Gastroesophageal sphincter (tissue), 4 donors: ENCODE data around the gene ACTR8. TPM values are rescaled to one million over a fixed set of nuclear protein-coding genes. Genes with fewer than 3 reads are reported as not detected.

Experiments
- ATAC-seq: fragments of 150-250 bp; one replicate; pipeline ENCODE4 v1.9.1; 2016; ENCODE audit warnings: mild to moderate bottlenecking, moderate library complexity
- H3K27ac ChIP-seq, 4 donors: fragments of 200-600 bp; sonication (generic) in 3 of 4; 1 replicate in 3 of 4; 2 replicates in 1 of 4; pipeline ENCODE4 v1.5.1; 2016 to 2019
- H3K27me3 ChIP-seq: fragments of 200-600 bp; sonication (generic); one replicate; pipeline ENCODE4 v1.5.1; 2019
- H3K36me3 ChIP-seq, 2 donors: fragments of 200-600 bp; sonication (generic); one replicate each; pipeline ENCODE4 v1.5.1; 2019; ENCODE audit warnings: control low read depth in 1 of 2
- H3K4me1 ChIP-seq, 3 donors: fragments of 200-600 bp; sonication (generic); 1 replicate in 2 of 3; 2 replicates in 1 of 3; pipeline ENCODE4 v1.5.1; 2016 to 2019; ENCODE audit warnings: control low read depth in 2 of 3
- H3K4me3 ChIP-seq, 2 donors: fragments of 200-600 bp; sonication (generic); one replicate each; pipeline ENCODE4 v1.5.1; 2019; ENCODE audit warnings: mild to moderate bottlenecking in 1 of 2, moderate library complexity in 1 of 2
- H3K9me3 ChIP-seq, 3 donors: fragments of 200-600 bp; sonication (generic); one replicate each; pipeline ENCODE4 v1.5.1; 2017 to 2019; ENCODE audit warnings: control low read depth in 2 of 3
- EP300 ChIP-seq: sonication (generic); formaldehyde crosslinking; IDR thresholded peaks from one replicate; pipeline ENCODE4 v1.6.1; 2017; ENCODE audit warnings: antibody characterized with exemption, mild to moderate bottlenecking
- POLR2A ChIP-seq, 2 donors: fragments of 450-650 bp; IDR thresholded peaks; one replicate each; pipeline ENCODE4 v1.6.1; 2017; ENCODE audit warnings: antibody characterized with exemption in 2 of 2, mild to moderate bottlenecking in 2 of 2, moderate library complexity in 1 of 2
- POLR2AphosphoS5 ChIP-seq: sonication (generic); formaldehyde crosslinking; IDR thresholded peaks from one replicate; pipeline ENCODE4 v1.6.1; 2017; ENCODE audit warnings: antibody characterized with exemption
- WGBS, 2 donors: methylation state at CpG; one replicate each; pipeline ENCODE4 v1.1.5; 2018; ENCODE audit warnings: low coverage in 1 of 2; 5-methylcytosine and 5-hydroxymethylcytosine counted together
- total RNA-seq, 4 donors: library from RNA; depleted of rRNA; stranded (reverse); fragments of >200 nt; gene quantifications; one replicate each; pipeline ENCODE4 v1.1.0, GENCODE V29; 2016
- TF ChIP-seq, protein P1 (sequence below), 4 experiments: fragments of 200-600 bp in 2 of 4; fragments of 450-650 bp in 2 of 4; sonication (generic) in 1 of 4; IDR thresholded peaks; one replicate each; pipeline ENCODE4 v1.5.1; 2017 to 2019; ENCODE audit warnings: antibody characterized with exemption in 4 of 4, mild to moderate bottlenecking in 2 of 4, moderate library complexity in 2 of 4

Gene ACTR8
- total RNA-seq, 4 donors from 2014 or later, result 22.4 to 26.8 (median 25.7) TPM

GRCh38 chr3:53885239-53885638 lies 3.3 kb upstream of the ACTR8 start:
- Histone ChIP-seq H3K27ac (no peak overlapping the region), H3K27me3 (no peaks in the 10 kb centered on the region), H3K9me3 (no peaks in the 10 kb centered on the region), H3K4me3 (no peak overlapping the region), H3K36me3 (peaks cover 0 to 52% of the 10 kb centered on the region in 2 donors), H3K4me1 (peaks cover 11 to 37% (median 14%) of the 10 kb centered on the region in 3 donors)
- 54 to 82% methylated on average over 2 to 3 of the region's 3 CpGs for WGBS, 2 donors
- TF ChIP-seq, protein P1, sequence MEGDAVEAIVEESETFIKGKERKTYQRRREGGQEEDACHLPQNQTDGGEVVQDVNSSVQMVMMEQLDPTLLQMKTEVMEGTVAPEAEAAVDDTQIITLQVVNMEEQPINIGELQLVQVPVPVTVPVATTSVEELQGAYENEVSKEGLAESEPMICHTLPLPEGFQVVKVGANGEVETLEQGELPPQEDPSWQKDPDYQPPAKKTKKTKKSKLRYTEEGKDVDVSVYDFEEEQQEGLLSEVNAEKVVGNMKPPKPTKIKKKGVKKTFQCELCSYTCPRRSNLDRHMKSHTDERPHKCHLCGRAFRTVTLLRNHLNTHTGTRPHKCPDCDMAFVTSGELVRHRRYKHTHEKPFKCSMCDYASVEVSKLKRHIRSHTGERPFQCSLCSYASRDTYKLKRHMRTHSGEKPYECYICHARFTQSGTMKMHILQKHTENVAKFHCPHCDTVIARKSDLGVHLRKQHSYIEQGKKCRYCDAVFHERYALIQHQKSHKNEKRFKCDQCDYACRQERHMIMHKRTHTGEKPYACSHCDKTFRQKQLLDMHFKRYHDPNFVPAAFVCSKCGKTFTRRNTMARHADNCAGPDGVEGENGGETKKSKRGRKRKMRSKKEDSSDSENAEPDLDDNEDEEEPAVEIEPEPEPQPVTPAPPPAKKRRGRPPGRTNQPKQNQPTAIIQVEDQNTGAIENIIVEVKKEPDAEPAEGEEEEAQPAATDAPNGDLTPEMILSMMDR (IDR thresholded peaks at IDR 0.05), result no peak
- TF ChIP-seq POLR2A (IDR thresholded peaks at IDR 0.05) (no peak), POLR2AphosphoS5 (no peak), EP300 (no peak)
- no peak for ATAC-seq

- Histone ChIP-seq H3K36me3 (peaks cover 0 to 56% of the 10 kb centered on the region in 2 donors), H3K4me3 (no peak overlapping the region), H3K4me1 (peaks cover 9 to 36% (median 9%) of the 10 kb centered on the region in 3 donors), H3K27me3 (no peaks in the 10 kb centered on the region), H3K27ac (no peak overlapping the region), H3K9me3 (no peaks in the 10 kb centered on the region)
- TF ChIP-seq, protein P1 (IDR thresholded peaks at IDR 0.05), result no peak
- TF ChIP-seq EP300 (no peak), POLR2A (IDR thresholded peaks at IDR 0.05) (no peak), POLR2AphosphoS5 (no peak)
- no peak for ATAC-seq
- WGBS, 2 donors, result 86 to 98% methylated on average over 8 to 10 of the region's 11 CpGs
Measured at GRCh38 chr3:53884623-53885022, 2.7 kb upstream of the ACTR8 start.

DNA sequence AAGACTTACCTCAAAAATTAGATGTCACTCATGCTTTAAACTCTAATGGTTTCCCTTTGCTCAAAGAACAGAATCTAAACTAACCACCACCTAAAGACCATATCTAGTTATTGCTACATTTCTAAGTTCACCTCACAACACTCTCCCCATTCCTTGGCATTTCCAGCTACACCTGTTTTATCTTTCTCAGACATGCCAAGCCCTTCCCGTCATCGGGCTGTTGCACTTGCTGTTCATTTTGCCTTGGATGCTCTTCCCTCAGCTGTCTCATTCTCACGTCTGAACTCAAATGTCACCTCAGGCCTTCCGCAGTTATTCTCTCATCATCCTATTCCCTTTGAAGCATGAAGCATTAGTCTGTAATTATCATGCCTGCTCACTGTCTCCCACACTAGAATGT lies 1.1 kb upstream of the ACTR8 start:
- H3K27ac ChIP-seq, result no peak overlapping the region
- 85 to 89% methylated on average over 4 of the region's 4 CpGs for WGBS, 2 donors
- no peak overlapping the region for H3K4me3 ChIP-seq
- H3K27me3 ChIP-seq, result no peaks in the 10 kb centered on the region
- peaks cover 0 to 69% of the 10 kb centered on the region in 2 donors for H3K36me3 ChIP-seq
- TF ChIP-seq EP300 (no peak), POLR2AphosphoS5 (no peak), POLR2A (IDR thresholded peaks at IDR 0.05) (no peak)
- TF ChIP-seq, protein P1 (IDR thresholded peaks at IDR 0.05), result no peak
- ATAC-seq, result no peak
- H3K9me3 ChIP-seq, result no peaks in the 10 kb centered on the region
- peaks cover 8 to 27% (median 9%) of the 10 kb centered on the region in 3 donors for H3K4me1 ChIP-seq

- Histone ChIP-seq H3K27ac (peak overlapping the region in 1 of 4 donors; percentile 88), H3K27me3 (no peaks in the 10 kb centered on the region), H3K9me3 (no peaks in the 10 kb centered on the region), H3K4me1 (peaks cover 8 to 27% (median 9%) of the 10 kb centered on the region in 3 donors), H3K4me3 (peak overlapping the region; percentile 95 to 96), H3K36me3 (peaks cover 5 to 69% of the 10 kb centered on the region in 2 donors)
- no peak for ATAC-seq
- 44 to 53% methylated on average over 7 to 8 of the region's 10 CpGs for WGBS, 2 donors
- TF ChIP-seq POLR2AphosphoS5 (no peak), EP300 (no peak), POLR2A (IDR thresholded peaks at IDR 0.05) (no peak)
- TF ChIP-seq, protein P1 (IDR thresholded peaks at IDR 0.05), result no peak
Measured at GRCh38 chr3:53880396-53881345, 1.3 kb downstream of the ACTR8 start.
